ENCODE measurements around the gene UACA.
A peak's percentile ranks its signal among the peaks of the same experiment; 100 is the strongest.

UACA gene

GRCh38 chr15:70707686-70708300 lies 55.6 kb downstream of the UACA start:
- no peak for DNase-seq (ENCODE audit: low spot score)

- no peak for DNase-seq (ENCODE audit: low spot score)
These were observed 58.6 kb downstream of the UACA start for GRCh38 chr15:70704731-70705130.

GRCh38 chr15:70704166-70704565 lies 59.2 kb downstream of the UACA start:
- DNase-seq (ENCODE audit: low spot score) = no peak

GRCh38 chr15:70703096-70703878 lies 60.1 kb downstream of the UACA start:
- peak; percentile 55 for DNase-seq (ENCODE audit: low spot score)

- DNase-seq (ENCODE audit: low spot score) = no peak
These were observed 60.8 kb downstream of the UACA start for GRCh38 chr15:70702584-70702983.

GRCh38 chr15:70701891-70702568 lies 61.3 kb downstream of the UACA start:
- DNase-seq (ENCODE audit: low spot score) = peak; percentile 57

- DNase-seq (ENCODE audit: low spot score) = no peak
These were observed 62.2 kb downstream of the UACA start for GRCh38 chr15:70701171-70701570.

GRCh38 chr15:70699890-70700289 lies 63.5 kb downstream of the UACA start:
- DNase-seq (ENCODE audit: low spot score) = no peak

GRCh38 chr15:70698836-70699390 lies 64.4 kb downstream of the UACA start:
- peak; percentile 37 for DNase-seq (ENCODE audit: low spot score)

GRCh38 chr15:70698426-70698825 lies 64.9 kb downstream of the UACA start:
- no peak for DNase-seq (ENCODE audit: low spot score)

- DNase-seq (ENCODE audit: low spot score) = no peak
These were observed 72.7 kb downstream of the UACA start for GRCh38 chr15:70690491-70691276.

GRCh38 chr15:70690021-70690420 lies 73.3 kb downstream of the UACA start:
- DNase-seq (ENCODE audit: low spot score) = no peak

GRCh38 chr15:70687482-70687881 lies 75.9 kb downstream of the UACA start:
- DNase-seq (ENCODE audit: low spot score) = no peak

GRCh38 chr15:70680817-70681216 lies 82.5 kb downstream of the UACA start:
- DNase-seq (ENCODE audit: low spot score) = no peak

GRCh38 chr15:70679919-70680231 lies 83.5 kb downstream of the UACA start:
- no peak for DNase-seq (ENCODE audit: low spot score)

GRCh38 chr15:70672081-70672480 lies 91.3 kb downstream of the UACA start:
- no peak for DNase-seq (ENCODE audit: low spot score)

GRCh38 chr15:70670680-70671079 lies 92.7 kb downstream of the UACA start:
- DNase-seq (ENCODE audit: low spot score) = no peak

GRCh38 chr15:70669966-70670658 lies 93.2 kb downstream of the UACA start:
- DNase-seq (ENCODE audit: low spot score) = no peak

GRCh38 chr15:70669006-70669602 lies 94.3 kb downstream of the UACA start:
- DNase-seq (ENCODE audit: low spot score) = no peak

GRCh38 chr15:70665599-70665998 lies 97.8 kb downstream of the UACA start:
- DNase-seq (ENCODE audit: low spot score) = no peak

- no peak for DNase-seq (ENCODE audit: low spot score)
These were observed 98.9 kb downstream of the UACA start for GRCh38 chr15:70664494-70664893.

Measured in kidney tubule cell (primary cell).